ENCODE results near the gene TPRG1. TPM values are rescaled to one million over a fixed set of nuclear protein-coding genes. Genes with fewer than 3 reads are reported as not detected.

Gene TPRG1
- total and polyA plus RNA-seq, 2 of the 4 experiments (the other 2 are of a cell fraction), result 0.17 TPM; not detected in 1

GRCh38 chr3:189169728-189170127, 2.0 kb upstream of the TPRG1 start:
- no peak overlapping the region for H2BK5ac ChIP-seq (ENCODE audit: low read depth, low read length, poor library complexity, severe bottlenecking)
- intact Hi-C loops (cut with micrococcal nuclease), result no loop called here
- no peak overlapping the region for H3K9ac ChIP-seq (ENCODE audit: low read depth, low read length)
- H2AK5ac ChIP-seq (ENCODE audit: low read depth, low read length), result no peak overlapping the region
- no peak overlapping the region for H4K8ac ChIP-seq (ENCODE audit: low read depth in 2 of 2, low read length in 2 of 2)
- no CpG with 5 or more reads among the region's 6 CpGs for WGBS, 2 experiments (ENCODE audit: extremely low coverage in 2 of 2, insufficient read length in 1 of 2)
- H3K79me1 ChIP-seq (ENCODE audit: low read depth in 1 of 2, low read length in 2 of 2), result no peaks in the 10 kb centered on the region
- H3K4ac ChIP-seq (ENCODE audit: low read depth, low read length), result no peak overlapping the region
- no peak overlapping the region for H4K91ac ChIP-seq (ENCODE audit: insufficient read depth, low read depth, low read length)
- no peak overlapping the region for H3K4me2 ChIP-seq (ENCODE audit: low read depth, low read length)
- TF ChIP-seq RCOR1 (IDR thresholded peaks at IDR 0.05; ENCODE audit: insufficient replicate concordance, low read length) (no peak), SMC3 (IDR thresholded peaks at IDR 0.05; ENCODE audit: low read depth, low read length) (no peak), RFX5 (IDR thresholded peaks at IDR 0.05; ENCODE audit: low read depth, low read length) (no peak), ELK1 (IDR thresholded peaks at IDR 0.05; ENCODE audit: borderline replicate concordance, low read depth, low read length) (no peak)
- no peaks in the 10 kb centered on the region for H3K9me1 ChIP-seq (ENCODE audit: insufficient read depth, low read length)
- no peak overlapping the region for H2BK120ac ChIP-seq (ENCODE audit: low read depth, low read length)
- H3K4me3 ChIP-seq (ENCODE audit: insufficient read depth, low read depth, low read length), result no peak overlapping the region
- in situ Hi-C loops (cut with MboI; ENCODE audit: low sequenced_read_pairs), result no loop called here
- H3K23ac ChIP-seq (ENCODE audit: low read depth, low read length), result no peak overlapping the region
- no peak overlapping the region for H2AFZ ChIP-seq (replicated peaks; ENCODE audit: low read length, poor library complexity)
- no peak overlapping the region for H3K14ac ChIP-seq (replicated peaks; ENCODE audit: low read depth, low read length)
- dilution Hi-C loops (cut with HindIII; ENCODE audit: low sequenced_read_pairs, unreplicated experiment), result no loop called here
- no peaks in the 10 kb centered on the region for H3K36me3 ChIP-seq (ENCODE audit: control insufficient read depth, insufficient read depth, low read length)
- no peak for DNase-seq
- H3K56ac ChIP-seq (ENCODE audit: extremely low read depth, insufficient read depth, low read length), result no peak overlapping the region
- no peak overlapping the region for H2BK15ac ChIP-seq (ENCODE audit: low read depth, low read length)
- no peak overlapping the region for H3K27ac ChIP-seq (ENCODE audit: insufficient read depth, low read length)
- BruUV-seq (replicated peaks), result no TSS peak
- H2BK20ac ChIP-seq (ENCODE audit: low read depth, low read length), result no peak overlapping the region
- ChIA-PET CTCF (interaction anchor here (0.8 kb wide), 1 partner anchor 37 kb away, joined by 3 read pairs; no protein-coding TSS in a partner anchor), POLR2A (ENCODE audit: unreplicated experiment) (no interaction called here)
- H2AK9ac ChIP-seq (replicated peaks; ENCODE audit: low read depth, low read length, poor library complexity), result no peak overlapping the region
- no peak for ATAC-seq (ENCODE audit: low read depth)
- H3K18ac ChIP-seq (ENCODE audit: low read depth, low read length), result no peak overlapping the region
- no peaks in the 10 kb centered on the region for H3K4me1 ChIP-seq (ENCODE audit: control insufficient read depth, insufficient read depth, low read length)
- H3K27me3 ChIP-seq (ENCODE audit: control insufficient read depth, insufficient read depth, low read length), result peaks cover 9% of the 10 kb centered on the region
- H4K20me1 ChIP-seq (ENCODE audit: insufficient read depth, low read length), result no peaks in the 10 kb centered on the region
- no peak overlapping the region for H4K5ac ChIP-seq (ENCODE audit: low read depth, low read length)
- no peaks in the 10 kb centered on the region for H3K9me3 ChIP-seq (ENCODE audit: control insufficient read depth, insufficient read depth, low read length)
